Activated T-helper 17 cell treated with anti-CD3 and anti-CD28 coated beads, Interleukin-2, amount 50 U/mL, for 72 hours (primary cell): ENCODE data around the gene SLC45A2. TPM values are rescaled to one million over a fixed set of nuclear protein-coding genes. Genes with fewer than 3 reads are reported as not detected.
"Not testable (repeated sequence)": the region's sequence is repeated elsewhere in the genome, so short reads cannot be mapped to it uniquely, and the experiment has no call there.

Experiments
- ATAC-seq: fragments of 150-1000 bp; cut with Tn5 transposase; replicated peaks from 2 replicates; pipeline ENCODE4 v1.10.0; 2021; ENCODE audit warnings: mild to moderate bottlenecking, moderate library complexity
- H3K27ac Mint-ChIP-seq: one replicate; pipeline ENCODE4 v1.8.0; 2022; ENCODE audit warnings: mixed read lengths
- H3K27me3 Mint-ChIP-seq: one replicate; pipeline ENCODE4 v1.8.0; 2022; ENCODE audit warnings: mixed read lengths
- H3K36me3 Mint-ChIP-seq: one replicate; pipeline ENCODE4 v1.8.0; 2022; ENCODE audit warnings: low read depth, mild to moderate bottlenecking, mixed read lengths
- H3K4me1 Mint-ChIP-seq: one replicate; pipeline ENCODE4 v1.8.0; 2022; ENCODE audit warnings: mixed read lengths
- H3K4me3 Mint-ChIP-seq: one replicate; pipeline ENCODE4 v1.8.0; 2022; ENCODE audit warnings: mild to moderate bottlenecking, mixed read lengths
- H3K9me3 Mint-ChIP-seq: one replicate; pipeline ENCODE4 v1.8.0; 2022; ENCODE audit warnings: mixed read lengths
- total RNA-seq, 2 donors: library from RNA; stranded (reverse); gene quantifications; one replicate each; pipeline ENCODE4 v1.2.3, GENCODE V29; 2022

Gene SLC45A2
- total RNA-seq, 2 donors from 2014 or later = not detected

GRCh38 chr5:33968211-33969005, 16.1 kb downstream of the SLC45A2 start:
- H3K27me3 Mint-ChIP-seq = no peaks in the 10 kb centered on the region
- ATAC-seq = no peak
- H3K4me1 Mint-ChIP-seq = peaks cover 2% of the 10 kb centered on the region
- H3K9me3 Mint-ChIP-seq = no peaks in the 10 kb centered on the region
- no peak overlapping the region for H3K27ac Mint-ChIP-seq
- H3K36me3 Mint-ChIP-seq = no peaks in the 10 kb centered on the region
- H3K4me3 Mint-ChIP-seq = no peak overlapping the region

- H3K27ac Mint-ChIP-seq = no peak overlapping the region
- no peaks in the 10 kb centered on the region for H3K9me3 Mint-ChIP-seq
- no peak overlapping the region for H3K4me3 Mint-ChIP-seq
- H3K36me3 Mint-ChIP-seq = no peaks in the 10 kb centered on the region
- no peaks in the 10 kb centered on the region for H3K4me1 Mint-ChIP-seq
- peaks cover 3% of the 10 kb centered on the region for H3K27me3 Mint-ChIP-seq
- ATAC-seq = no peak
Measured at GRCh38 chr5:33966805-33967204, 17.7 kb downstream of the SLC45A2 start.

GRCh38 chr5:33964132-33964700, 20.3 kb downstream of the SLC45A2 start:
- peaks cover 8% of the 10 kb centered on the region for H3K27me3 Mint-ChIP-seq
- peak; percentile 40 for ATAC-seq
- H3K4me1 Mint-ChIP-seq = no peaks in the 10 kb centered on the region
- no peak overlapping the region for H3K4me3 Mint-ChIP-seq
- H3K9me3 Mint-ChIP-seq = no peaks in the 10 kb centered on the region
- peak overlapping the region; percentile 51 for H3K27ac Mint-ChIP-seq
- H3K36me3 Mint-ChIP-seq = no peaks in the 10 kb centered on the region

DNA sequence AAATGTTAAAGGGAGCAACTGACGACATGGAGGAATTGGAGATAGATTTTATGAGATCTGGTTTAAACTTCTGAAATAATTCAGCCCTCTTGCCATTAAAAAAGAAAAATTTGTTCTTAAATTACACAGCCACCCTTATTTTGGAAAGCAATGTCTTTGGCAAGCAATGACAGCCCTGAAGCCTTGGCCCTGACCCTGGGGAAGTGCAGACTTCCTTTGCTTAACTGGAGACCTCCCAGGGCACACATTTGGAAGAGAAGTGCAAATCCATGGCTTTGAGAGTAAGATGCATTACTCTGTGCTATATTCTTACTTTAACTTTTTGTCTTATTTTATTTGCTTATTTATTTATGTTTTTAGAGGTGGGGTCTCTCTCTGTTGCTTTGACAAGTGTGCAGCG, 26.3 kb downstream of the SLC45A2 start:
- ATAC-seq = no peak
- Mint-ChIP-seq H3K27ac (no peak overlapping the region), H3K4me3 (no peak overlapping the region), H3K27me3 (peaks cover 22% of the 10 kb centered on the region), H3K4me1 (no peaks in the 10 kb centered on the region), H3K36me3 (no peaks in the 10 kb centered on the region), H3K9me3 (no peaks in the 10 kb centered on the region)

DNA sequence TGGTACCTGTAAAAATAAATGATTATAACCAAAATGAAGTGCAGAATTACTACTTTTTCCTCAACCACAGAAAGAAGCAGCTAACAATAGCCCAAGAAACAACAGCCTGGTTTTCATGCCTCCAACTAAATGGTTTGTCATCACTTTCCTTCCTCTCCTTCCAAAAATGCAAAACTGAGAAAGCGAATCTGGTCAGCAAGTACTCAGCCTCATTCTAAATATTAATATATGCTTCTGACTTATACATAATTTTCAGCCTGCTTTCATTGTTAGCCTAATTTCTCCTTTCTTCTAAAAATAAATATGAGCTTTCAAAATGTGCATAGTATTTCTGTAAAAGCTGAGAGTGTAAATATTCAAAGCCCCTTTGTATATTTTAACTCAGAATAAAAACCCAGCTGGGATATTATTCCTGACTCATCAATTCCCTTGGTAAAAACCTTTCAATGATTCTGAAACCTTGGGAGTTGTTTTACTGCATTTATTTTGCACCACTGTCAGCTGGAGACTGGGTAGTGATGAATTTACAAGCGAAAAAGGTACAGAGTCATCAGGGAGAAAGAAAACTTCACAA, 26.8 kb downstream of the SLC45A2 start:
- Mint-ChIP-seq H3K9me3 (no peaks in the 10 kb centered on the region), H3K27ac (no peak overlapping the region), H3K36me3 (no peaks in the 10 kb centered on the region), H3K4me3 (no peak overlapping the region), H3K4me1 (no peaks in the 10 kb centered on the region), H3K27me3 (peaks cover 22% of the 10 kb centered on the region)
- ATAC-seq = no peak

GRCh38 chr5:33952175-33952574, 32.3 kb downstream of the SLC45A2 start:
- not testable (repeated sequence) for H3K9me3 Mint-ChIP-seq, H3K36me3 Mint-ChIP-seq, H3K4me3 Mint-ChIP-seq

DNA sequence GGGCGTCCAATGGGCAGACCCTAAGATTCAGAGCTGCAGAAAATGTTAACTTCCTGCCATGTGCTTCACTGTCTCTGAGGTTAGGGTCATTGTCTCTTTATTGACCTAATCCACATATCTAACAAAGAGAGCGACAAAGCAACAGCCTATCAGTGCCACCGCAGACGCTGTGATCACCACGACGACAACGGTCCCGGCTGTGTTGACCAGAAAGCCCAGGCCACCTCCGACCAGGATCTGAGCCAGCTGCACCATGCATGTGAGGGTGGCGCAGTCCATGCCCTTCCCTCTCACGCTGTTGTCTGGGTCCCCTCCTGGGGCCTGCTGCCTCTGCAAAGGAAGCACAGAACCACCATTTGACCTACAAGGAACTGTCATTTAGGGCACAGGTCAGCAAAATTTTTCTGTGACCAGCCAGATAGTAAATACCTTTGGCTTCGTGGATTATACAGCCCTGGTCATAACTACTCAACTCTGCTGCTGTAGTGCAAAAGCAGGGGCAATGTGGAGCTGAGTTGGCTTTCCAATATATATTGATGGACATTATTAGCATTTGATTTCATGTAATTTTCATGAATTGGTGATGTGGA, 39.9 kb downstream of the SLC45A2 start:
- H3K27me3 Mint-ChIP-seq = peaks cover 32% of the 10 kb centered on the region
- H3K4me3 Mint-ChIP-seq = no peak overlapping the region
- H3K27ac Mint-ChIP-seq = no peak overlapping the region
- no peaks in the 10 kb centered on the region for H3K36me3 Mint-ChIP-seq
- no peaks in the 10 kb centered on the region for H3K4me1 Mint-ChIP-seq
- no peaks in the 10 kb centered on the region for H3K9me3 Mint-ChIP-seq
- ATAC-seq = no peak

More at GRCh38 chr5:33952175-33952574, 32.3 kb downstream of the SLC45A2 start:
- not testable (repeated sequence) for H3K27ac Mint-ChIP-seq, ATAC-seq, H3K27me3 Mint-ChIP-seq, H3K4me1 Mint-ChIP-seq

GRCh38 chr5:33941090-33941489, 43.4 kb downstream of the SLC45A2 start:
- H3K9me3 Mint-ChIP-seq = no peaks in the 10 kb centered on the region
- ATAC-seq = no peak
- peaks cover 51% of the 10 kb centered on the region for H3K27me3 Mint-ChIP-seq
- H3K4me3 Mint-ChIP-seq = no peak overlapping the region
- no peak overlapping the region for H3K27ac Mint-ChIP-seq
- no peaks in the 10 kb centered on the region for H3K36me3 Mint-ChIP-seq
- H3K4me1 Mint-ChIP-seq = no peaks in the 10 kb centered on the region

GRCh38 chr5:33939556-33940262, 44.8 kb downstream of the SLC45A2 start:
- ATAC-seq = no peak

GRCh38 chr5:33938881-33939280, 45.6 kb downstream of the SLC45A2 start:
- no peaks in the 10 kb centered on the region for H3K36me3 Mint-ChIP-seq
- H3K4me3 Mint-ChIP-seq = no peak overlapping the region
- H3K27me3 Mint-ChIP-seq = peaks cover 49% of the 10 kb centered on the region
- H3K9me3 Mint-ChIP-seq = no peaks in the 10 kb centered on the region
- no peak for ATAC-seq
- no peak overlapping the region for H3K27ac Mint-ChIP-seq
- no peaks in the 10 kb centered on the region for H3K4me1 Mint-ChIP-seq

More at GRCh38 chr5:33939556-33940262, 44.8 kb downstream of the SLC45A2 start:
- H3K4me1 Mint-ChIP-seq = no peaks in the 10 kb centered on the region
- H3K9me3 Mint-ChIP-seq = no peaks in the 10 kb centered on the region
- no peak overlapping the region for H3K27ac Mint-ChIP-seq
- H3K27me3 Mint-ChIP-seq = peaks cover 49% of the 10 kb centered on the region
- no peaks in the 10 kb centered on the region for H3K36me3 Mint-ChIP-seq
- H3K4me3 Mint-ChIP-seq = no peak overlapping the region

GRCh38 chr5:33938507-33938796, 46.0 kb downstream of the SLC45A2 start:
- H3K9me3 Mint-ChIP-seq = no peaks in the 10 kb centered on the region
- no peak overlapping the region for H3K27ac Mint-ChIP-seq
- peaks cover 48% of the 10 kb centered on the region for H3K27me3 Mint-ChIP-seq
- ATAC-seq = no peak
- no peaks in the 10 kb centered on the region for H3K4me1 Mint-ChIP-seq
- no peaks in the 10 kb centered on the region for H3K36me3 Mint-ChIP-seq
- H3K4me3 Mint-ChIP-seq = no peak overlapping the region

GRCh38 chr5:33937707-33938506, 46.6 kb downstream of the SLC45A2 start:
- Mint-ChIP-seq H3K36me3 (no peaks in the 10 kb centered on the region), H3K9me3 (no peaks in the 10 kb centered on the region), H3K4me1 (no peaks in the 10 kb centered on the region), H3K4me3 (no peak overlapping the region), H3K27ac (no peak overlapping the region), H3K27me3 (peaks cover 45% of the 10 kb centered on the region)
- ATAC-seq = no peak

- H3K27me3 Mint-ChIP-seq = peaks cover 41% of the 10 kb centered on the region
- H3K36me3 Mint-ChIP-seq = no peaks in the 10 kb centered on the region
- H3K4me3 Mint-ChIP-seq = no peak overlapping the region
- no peaks in the 10 kb centered on the region for H3K4me1 Mint-ChIP-seq
- no peaks in the 10 kb centered on the region for H3K9me3 Mint-ChIP-seq
- ATAC-seq = no peak
- H3K27ac Mint-ChIP-seq = no peak overlapping the region
Measured at GRCh38 chr5:33937017-33937706, 47.3 kb downstream of the SLC45A2 start.
